Measurements from ENCODE around the gene PARL. TPM values are rescaled to one million over a fixed set of nuclear protein-coding genes. Genes with fewer than 3 reads are reported as not detected.

PARL gene
- total and polyA plus RNA-seq, 11 donors, result 37.9 to 86.9 (median 53.8) TPM

GRCh38 chr3:183911763-183912506 is 27.3 kb upstream of the PARL start:
- ATAC-seq, result no peak
- intact Hi-C loops (cut with DNase I), result no loop called here
- no peak for TF ChIP-seq CTCF (IDR thresholded peaks at IDR 0.05)
- no peak for TF ChIP-seq POLR2A (IDR thresholded peaks at IDR 0.05)
- Histone ChIP-seq H3K36me3 (no peaks in the 10 kb centered on the region), H3K9me3 (no peaks in the 10 kb centered on the region), H3K4me1 (no peaks in the 10 kb centered on the region), H3K4me3 (no peak overlapping the region), H3K27ac (no peak overlapping the region), H3K27me3 (no peaks in the 10 kb centered on the region)
- 86 to 94% (median 91%) methylated on average over 8 of the region's 8 CpGs for WGBS, 4 donors
- DNase-seq, result no peak

GRCh38 chr3:183911087-183911486 is 26.4 kb upstream of the PARL start:
- Histone ChIP-seq H3K9me3 (no peaks in the 10 kb centered on the region), H3K27ac (no peak overlapping the region), H3K4me3 (no peak overlapping the region), H3K36me3 (no peaks in the 10 kb centered on the region), H3K4me1 (no peaks in the 10 kb centered on the region), H3K27me3 (no peaks in the 10 kb centered on the region)
- no peak for ATAC-seq
- TF ChIP-seq POLR2A (IDR thresholded peaks at IDR 0.05), result no peak
- WGBS, 4 donors, result 70 to 77% (median 73%) methylated on average over 6 of the region's 6 CpGs
- intact Hi-C loops (cut with DNase I), result no loop called here
- no peak for DNase-seq

- no peak for DNase-seq
- no peak overlapping the region for H3K27ac ChIP-seq
Observed at GRCh38 chr3:183909030-183909600, 24.4 kb upstream of the PARL start.

GRCh38 chr3:183907911-183908331 is 23.2 kb upstream of the PARL start:
- no peaks in the 10 kb centered on the region for H3K27me3 ChIP-seq
- H3K36me3 ChIP-seq, result no peaks in the 10 kb centered on the region
- H3K9me3 ChIP-seq, result no peaks in the 10 kb centered on the region
- TF ChIP-seq CTCF (IDR thresholded peaks at IDR 0.05) (no peak), POLR2A (IDR thresholded peaks at IDR 0.05) (no peak)
- no peak overlapping the region for H3K27ac ChIP-seq
- no peaks in the 10 kb centered on the region for H3K4me1 ChIP-seq
- intact Hi-C loops (cut with DNase I), result no loop called here
- DNase-seq (no peak), ATAC-seq (no peak)
- WGBS, 4 donors, result 79 to 86% (median 85%) methylated on average over 15 to 16 of the region's 16 CpGs
- H3K4me3 ChIP-seq, result no peak overlapping the region

More at GRCh38 chr3:183909030-183909600, 24.4 kb upstream of the PARL start:
- Histone ChIP-seq H3K4me1 (no peaks in the 10 kb centered on the region), H3K27me3 (no peaks in the 10 kb centered on the region), H3K9me3 (no peaks in the 10 kb centered on the region), H3K4me3 (no peak overlapping the region), H3K36me3 (no peaks in the 10 kb centered on the region)
- intact Hi-C loops (cut with DNase I), result no loop called here
- TF ChIP-seq POLR2A (IDR thresholded peaks at IDR 0.05), result no peak
- TF ChIP-seq CTCF (IDR thresholded peaks at IDR 0.05), result no peak
- no peak for ATAC-seq
- WGBS, 4 donors, result 74 to 87% (median 82%) methylated on average over 6 to 14 of the region's 14 CpGs

All from heart left ventricle (tissue), 16 donors.